K562 (cell line): ENCODE measurements around the gene TTC33. TPM values are rescaled to one million over a fixed set of nuclear protein-coding genes. Genes with fewer than 3 reads are reported as not detected.
A peak's percentile ranks its signal among the peaks of the same experiment; 100 is the strongest.

Source experiments
- CCNT2 ChIP-seq: IDR thresholded peaks from 2 replicates; pipeline ENCODE4 v1.6.1; 2011; ENCODE audit warnings: borderline replicate concordance, low read depth, mild to moderate bottlenecking, moderate library complexity, mixed read lengths, low read length; ENCODE audit not compliant: insufficient read length; ENCODE audit errors: extremely low read depth
- DACH1 ChIP-seq: fragments of 450-650 bp; IDR thresholded peaks from 2 replicates; pipeline ENCODE4 v1.6.1; 2018; ENCODE audit not compliant: partially characterized antibody
- EWSR1 ChIP-seq: fragments of 450-650 bp; IDR thresholded peaks from 2 replicates; pipeline ENCODE4 v1.6.1; 2018; ENCODE audit warnings: borderline replicate concordance, mild to moderate bottlenecking, low read depth, moderate library complexity; ENCODE audit not compliant: partially characterized antibody
- HNRNPLL ChIP-seq: fragments of 200-400 bp; formaldehyde crosslinking; IDR thresholded peaks from 2 replicates; pipeline ENCODE4 v1.6.1; 2017; ENCODE audit warnings: low read length, low read depth, mild to moderate bottlenecking; ENCODE audit not compliant: poor library complexity, severe bottlenecking
- JUN ChIP-seq, 2 experiments: sonication (generic) in 1 of 2; formaldehyde crosslinking in 1 of 2; IDR thresholded peaks; 2 replicates each; pipeline versions ENCODE4 v1.6.1 to v1.8.0; 2012 to 2022; ENCODE audit warnings: borderline replicate concordance in 2 of 2, mild to moderate bottlenecking in 2 of 2, improper control_type of control experiment in 1 of 2, low read depth in 1 of 2, low read length in 1 of 2, missing genetic modification reagents in 1 of 2
- MAFG ChIP-seq: fragments of 450-650 bp; conservative IDR thresholded peaks from 2 replicates; pipeline ENCODE4 v1.6.1; 2016; ENCODE audit warnings: missing genetic modification characterization, missing compliant biosample characterization
- MIER1 ChIP-seq: fragments of 450-650 bp; IDR thresholded peaks from 2 replicates; pipeline ENCODE4 v1.6.1; 2016; ENCODE audit warnings: antibody characterized with exemption, mild to moderate bottlenecking, low read depth
- NRF1 ChIP-seq, 2 experiments: fragments of 450-650 bp; IDR thresholded peaks in 1 of 2; conservative IDR thresholded peaks in 1 of 2; 2 replicates each; pipeline ENCODE4 v1.6.1; 2014; ENCODE audit warnings: mild to moderate bottlenecking in 2 of 2
- PHTF2 ChIP-seq: fragments of 250-450 bp; sonication (Bioruptor Pico); IDR thresholded peaks from 2 replicates; pipeline ENCODE4 v1.5.0; 2021; ENCODE audit warnings: mild to moderate bottlenecking
- POLR2H ChIP-seq: IDR thresholded peaks from 2 replicates; pipeline ENCODE4 v1.6.1; 2016; ENCODE audit warnings: missing genetic modification characterization, low read depth, mild to moderate bottlenecking, control low read depth, missing compliant biosample characterization, moderate library complexity
- POLR3A ChIP-seq: IDR thresholded peaks from 2 replicates; pipeline ENCODE4 v1.6.1; 2011; ENCODE audit warnings: borderline replicate concordance, mild to moderate bottlenecking, moderate library complexity; ENCODE audit not compliant: insufficient read length, insufficient read depth; ENCODE audit errors: extremely low read depth
- PRMT5 ChIP-seq: sonication (generic); formaldehyde crosslinking; IDR thresholded peaks from 2 replicates; pipeline ENCODE4 v1.5.0; 2020; ENCODE audit warnings: missing genetic modification reagents
- RAD21 ChIP-seq, 2 experiments: fragments of 250-450 bp in 1 of 2; fragments of 450-650 bp in 1 of 2; sonication (Bioruptor Pico) in 1 of 2; formaldehyde crosslinking in 1 of 2; IDR thresholded peaks in 1 of 2; conservative IDR thresholded peaks in 1 of 2; 2 replicates each; pipeline versions ENCODE4 v1.4.0 to v1.8.0; 2020 to 2022; ENCODE audit warnings: mild to moderate bottlenecking in 2 of 2, moderate library complexity in 1 of 2
- SRSF9 ChIP-seq: fragments of 200-400 bp; formaldehyde crosslinking; IDR thresholded peaks from 2 replicates; pipeline ENCODE4 v1.6.1; 2017; ENCODE audit warnings: low read depth, low read length, borderline replicate concordance
- STAT5B ChIP-seq: fragments of 250-450 bp; sonication (Bioruptor Pico); IDR thresholded peaks from 2 replicates; pipeline ENCODE4 v1.8.0; 2021; ENCODE audit warnings: mild to moderate bottlenecking, inconsistent platforms
- TOE1 ChIP-seq, 2 experiments: fragments of 450-650 bp in 1 of 2; sonication (generic) in 1 of 2; formaldehyde crosslinking in 1 of 2; IDR thresholded peaks; 2 replicates each; pipeline versions ENCODE4 v1.7.1 to v1.8.0; 2016 to 2022; ENCODE audit warnings: borderline replicate concordance in 2 of 2, mild to moderate bottlenecking in 2 of 2, antibody characterized with exemption in 1 of 2, inconsistent platforms in 1 of 2, low read depth in 1 of 2, missing genetic modification reagents in 1 of 2, moderate library complexity in 1 of 2
- polyA plus RNA-seq, 8 experiments: library from polyadenylated mRNA; depleted of rRNA in 4 of 8; stranded (reverse) in 5 of 8; unstranded in 3 of 8; fragments of >200 nt; fragmentation: Nextera tagmentation in 2 of 8; fragmentation: Illumina TruSeq in 1 of 8; extraction: Ambion mirVana in 2 of 8; extraction: Trizol in 1 of 8; gene quantifications; 2 replicates each; pipeline versions ENCODE4 v1.2.1 to v1.2.3, GENCODE V29; 2011 to 2014; ENCODE audit warnings: inconsistent platforms in 1 of 8, missing spikeins in 1 of 8
- total RNA-seq, 7 experiments: library from RNA; depleted of rRNA in 6 of 7; stranded (reverse); fragments of >200 nt in 6 of 7; fragmentation: Illumina TruSeq in 2 of 7; extraction: Trizol in 2 of 7; gene quantifications; 2 replicates each; pipeline versions ENCODE4 v1.2.1 to v1.2.3, GENCODE V29; 2011 to 2021; ENCODE audit warnings: low replicate concordance in 1 of 7
- TF ChIP-seq, protein P1 (sequence below), 2 experiments: IDR thresholded peaks; 2 replicates each; pipeline ENCODE4 v1.6.1; 2011; ENCODE audit warnings: borderline replicate concordance in 1 of 2, control low read depth in 1 of 2, low read depth in 1 of 2, low read length in 1 of 2, mild to moderate bottlenecking in 1 of 2, mixed read lengths in 1 of 2, moderate library complexity in 1 of 2; ENCODE audit not compliant: insufficient read depth in 1 of 2, insufficient read length in 1 of 2, poor library complexity in 1 of 2, severe bottlenecking in 1 of 2; ENCODE audit errors: extremely low read depth in 1 of 2
- TF ChIP-seq, protein P2 (sequence below): sonication (generic); formaldehyde crosslinking; IDR thresholded peaks from 2 replicates; pipeline ENCODE4 v1.8.0; 2022; ENCODE audit warnings: missing genetic modification reagents, mild to moderate bottlenecking, moderate library complexity, borderline replicate concordance
- TF ChIP-seq, protein P3 (sequence below): fragments of 450-650 bp; IDR thresholded peaks from 2 replicates; pipeline ENCODE4 v1.6.1; 2016; ENCODE audit warnings: mild to moderate bottlenecking

The TTC33 gene
- total and polyA plus RNA-seq, 9 of the 15 experiments (the other 6 are each of a cell fraction or from before 2014, with no cell fraction given) = 11.5 to 24.9 (median 21.1) TPM

DNA sequence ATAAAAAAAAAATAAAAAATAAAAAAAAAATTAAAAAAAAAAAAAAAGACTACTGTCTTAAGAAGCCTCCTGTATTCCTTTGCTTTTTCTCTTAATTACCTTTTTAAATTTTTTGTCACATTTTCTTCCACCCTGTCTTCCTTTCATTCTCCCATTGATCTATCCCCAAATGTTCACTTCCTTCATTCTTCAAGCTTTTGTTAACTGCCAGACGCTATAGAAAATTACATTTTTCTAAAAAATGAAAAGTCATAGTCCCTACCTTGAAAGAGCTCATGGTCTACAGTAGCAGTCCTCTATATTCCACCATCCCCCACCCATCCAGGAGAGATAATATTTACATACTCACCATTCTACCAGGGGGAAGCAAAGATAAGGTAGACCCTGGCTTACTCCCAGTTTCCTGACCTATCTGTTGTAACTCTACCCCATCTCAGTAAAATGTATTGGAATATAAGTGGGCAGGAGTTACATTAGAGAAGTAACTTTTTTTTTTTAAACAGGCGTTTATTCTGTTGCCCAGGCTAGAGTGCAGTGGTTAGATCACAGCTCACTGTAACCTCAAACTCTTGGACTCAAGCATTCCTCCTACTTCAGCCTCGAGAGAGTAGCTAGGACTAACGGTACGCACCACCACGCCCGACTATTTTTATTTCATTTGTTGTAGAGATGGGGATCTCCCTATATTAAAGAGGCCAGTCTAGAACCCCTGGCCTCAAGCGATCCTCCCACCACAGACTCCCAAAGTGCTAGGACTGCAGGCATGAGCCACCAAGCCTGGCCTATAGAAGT is 46.2 kb upstream of the TTC33 start (continued):
- TF ChIP-seq CCNT2 (peak; percentile 77), STAT5B (CRISPR knock-in tag) (no peak), SRSF9 (no peak), NRF1 (conservative IDR thresholded peaks at IDR 0.05 in 1 of 2, IDR thresholded peaks at IDR 0.05 in 1 of 2) (peak in 1 of 2 experiments; percentile 28; a peak in 1 of 4 replicates), MIER1 (no peak), POLR3A (no peak), TOE1 (IDR thresholded peaks at IDR 0.05; ENCODE audit: borderline replicate concordance) (peak; percentile 31; the same call in 1 of the 2 replicates), TOE1 (CRISPR knock-in tag; IDR thresholded peaks at IDR 0.05; ENCODE audit: borderline replicate concordance, low read depth) (no peak), JUN (IDR thresholded peaks at IDR 0.05; ENCODE audit: borderline replicate concordance, low read depth, low read length) (peak; percentile 69; the same call in 1 of the 2 replicates), JUN (CRISPR knock-in tag; IDR thresholded peaks at IDR 0.05; ENCODE audit: borderline replicate concordance) (no peak), DACH1 (peak; percentile 70), HNRNPLL (no peak), PHTF2 (CRISPR knock-in tag) (no peak), POLR2H (peak; percentile 71), PRMT5 (CRISPR knock-in tag) (no peak), RAD21 (CRISPR knock-in tag; conservative IDR thresholded peaks at IDR 0.05 in 1 of 2, IDR thresholded peaks at IDR 0.05 in 1 of 2) (no peak), MAFG (peak; percentile 83), EWSR1 (no peak)
- TF ChIP-seq, protein P1, sequence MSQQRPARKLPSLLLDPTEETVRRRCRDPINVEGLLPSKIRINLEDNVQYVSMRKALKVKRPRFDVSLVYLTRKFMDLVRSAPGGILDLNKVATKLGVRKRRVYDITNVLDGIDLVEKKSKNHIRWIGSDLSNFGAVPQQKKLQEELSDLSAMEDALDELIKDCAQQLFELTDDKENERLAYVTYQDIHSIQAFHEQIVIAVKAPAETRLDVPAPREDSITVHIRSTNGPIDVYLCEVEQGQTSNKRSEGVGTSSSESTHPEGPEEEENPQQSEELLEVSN (IDR thresholded peaks at IDR 0.05; ENCODE audit: borderline replicate concordance in 1 of 2, extremely low read depth in 1 of 2, insufficient read depth in 1 of 2, insufficient read length in 1 of 2, low read depth in 1 of 2, low read length in 1 of 2, poor library complexity in 1 of 2, severe bottlenecking in 1 of 2) = no peak
- TF ChIP-seq, protein P2, sequence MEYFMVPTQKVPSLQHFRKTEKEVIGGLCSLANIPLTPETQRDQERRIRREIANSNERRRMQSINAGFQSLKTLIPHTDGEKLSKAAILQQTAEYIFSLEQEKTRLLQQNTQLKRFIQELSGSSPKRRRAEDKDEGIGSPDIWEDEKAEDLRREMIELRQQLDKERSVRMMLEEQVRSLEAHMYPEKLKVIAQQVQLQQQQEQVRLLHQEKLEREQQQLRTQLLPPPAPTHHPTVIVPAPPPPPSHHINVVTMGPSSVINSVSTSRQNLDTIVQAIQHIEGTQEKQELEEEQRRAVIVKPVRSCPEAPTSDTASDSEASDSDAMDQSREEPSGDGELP (CRISPR knock-in tag) = no peak; the same call in 1 of the 2 replicates
- TF ChIP-seq, protein P3, sequence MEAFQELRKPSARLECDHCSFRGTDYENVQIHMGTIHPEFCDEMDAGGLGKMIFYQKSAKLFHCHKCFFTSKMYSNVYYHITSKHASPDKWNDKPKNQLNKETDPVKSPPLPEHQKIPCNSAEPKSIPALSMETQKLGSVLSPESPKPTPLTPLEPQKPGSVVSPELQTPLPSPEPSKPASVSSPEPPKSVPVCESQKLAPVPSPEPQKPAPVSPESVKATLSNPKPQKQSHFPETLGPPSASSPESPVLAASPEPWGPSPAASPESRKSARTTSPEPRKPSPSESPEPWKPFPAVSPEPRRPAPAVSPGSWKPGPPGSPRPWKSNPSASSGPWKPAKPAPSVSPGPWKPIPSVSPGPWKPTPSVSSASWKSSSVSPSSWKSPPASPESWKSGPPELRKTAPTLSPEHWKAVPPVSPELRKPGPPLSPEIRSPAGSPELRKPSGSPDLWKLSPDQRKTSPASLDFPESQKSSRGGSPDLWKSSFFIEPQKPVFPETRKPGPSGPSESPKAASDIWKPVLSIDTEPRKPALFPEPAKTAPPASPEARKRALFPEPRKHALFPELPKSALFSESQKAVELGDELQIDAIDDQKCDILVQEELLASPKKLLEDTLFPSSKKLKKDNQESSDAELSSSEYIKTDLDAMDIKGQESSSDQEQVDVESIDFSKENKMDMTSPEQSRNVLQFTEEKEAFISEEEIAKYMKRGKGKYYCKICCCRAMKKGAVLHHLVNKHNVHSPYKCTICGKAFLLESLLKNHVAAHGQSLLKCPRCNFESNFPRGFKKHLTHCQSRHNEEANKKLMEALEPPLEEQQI = 0 out of 2 replicates have a peak, but pooled peaks have one; percentile 30
